Measurements from ENCODE around the gene PTPRG. TPM values are rescaled to one million over a fixed set of nuclear protein-coding genes. Genes with fewer than 3 reads are reported as not detected.

The PTPRG gene
- total and polyA plus RNA-seq, 3 experiments from 2014 or later: not detected

DNA sequence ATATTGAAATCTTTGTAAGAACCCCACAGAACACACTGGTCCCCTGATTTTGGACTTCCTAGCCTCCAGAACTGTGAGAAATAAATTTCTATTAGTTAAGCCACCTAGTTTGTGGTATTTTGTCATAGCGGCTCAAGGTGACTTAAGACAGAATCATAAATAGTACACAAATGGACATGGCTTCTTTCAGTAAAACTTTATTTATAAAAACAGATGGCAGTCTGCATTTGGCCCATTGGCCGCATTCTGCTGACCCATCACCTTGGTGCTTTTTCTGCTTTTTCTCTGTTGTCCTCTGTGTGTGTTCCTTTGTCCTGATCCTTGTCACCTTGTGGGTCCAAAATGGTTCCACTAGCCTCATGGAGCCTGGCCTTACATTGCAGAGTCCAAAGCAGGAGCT is 363.6 kb downstream of the PTPRG start:
- CTCF ChIA-PET: interaction anchor here (2.0 kb wide), 1 partner anchor 11 kb away, joined by 4 read pairs; no protein-coding TSS in a partner anchor
- no peaks in the 10 kb centered on the region for H3K4me1 ChIP-seq (ENCODE audit: insufficient read depth, low read length)
- H3K27me3 ChIP-seq (ENCODE audit: insufficient read depth, low read length, poor library complexity, severe bottlenecking): no peaks in the 10 kb centered on the region
- H3K36me3 ChIP-seq (ENCODE audit: insufficient read depth, low read length): no peaks in the 10 kb centered on the region
- no peaks in the 10 kb centered on the region for H3K4me1 Mint-ChIP-seq
- peaks cover 2 to 13% (median 4%) of the 10 kb centered on the region in 5 donors for H3K9me3 Mint-ChIP-seq
- no peak overlapping the region for H3K4me3 ChIP-seq (ENCODE audit: low read length)
- no peak overlapping the region for H3K27ac ChIP-seq (ENCODE audit: low read depth, low read length)
- no peak overlapping the region for H3K27ac Mint-ChIP-seq
- H3K9me3 ChIP-seq (ENCODE audit: low read length): no peaks in the 10 kb centered on the region
- no peak overlapping the region for H3K4me3 Mint-ChIP-seq
- H3K27me3 Mint-ChIP-seq: no peaks in the 10 kb centered on the region
- H3K36me3 Mint-ChIP-seq: no peaks in the 10 kb centered on the region
- POLR2A ChIA-PET: no interaction called here
- no peak for DNase-seq

DNA sequence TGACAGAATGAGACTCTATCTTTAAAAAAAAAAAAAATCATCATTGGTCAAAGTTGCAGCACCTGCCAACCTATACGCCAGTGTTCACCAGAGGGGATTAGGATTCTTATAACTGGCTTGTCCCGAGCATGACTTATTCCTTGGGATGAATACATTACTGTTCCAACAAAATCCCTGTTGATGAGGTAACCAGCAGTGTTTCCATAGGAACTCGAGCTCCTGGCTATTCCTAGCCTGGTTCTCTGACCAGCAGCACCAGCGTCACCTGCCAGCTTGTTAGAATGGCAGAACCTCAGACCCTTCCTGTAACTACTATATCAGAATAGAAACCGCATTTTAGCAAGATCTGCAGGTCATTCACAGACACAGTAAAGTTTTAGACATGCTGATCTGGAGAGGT is 364.4 kb downstream of the PTPRG start:
- Histone ChIP-seq H3K36me3 (ENCODE audit: insufficient read depth, low read length) (no peaks in the 10 kb centered on the region), H3K4me3 (ENCODE audit: low read length) (no peak overlapping the region), H3K4me1 (ENCODE audit: insufficient read depth, low read length) (no peaks in the 10 kb centered on the region), H3K9me3 (ENCODE audit: low read length) (no peaks in the 10 kb centered on the region), H3K27ac (ENCODE audit: low read depth, low read length) (no peak overlapping the region), H3K27me3 (ENCODE audit: insufficient read depth, low read length, poor library complexity, severe bottlenecking) (no peaks in the 10 kb centered on the region)
- no peak for DNase-seq
- CTCF ChIA-PET: no interaction called here
- no peaks in the 10 kb centered on the region for H3K36me3 Mint-ChIP-seq
- no peaks in the 10 kb centered on the region for H3K27me3 Mint-ChIP-seq
- H3K4me1 Mint-ChIP-seq: no peaks in the 10 kb centered on the region
- H3K27ac Mint-ChIP-seq: no peak overlapping the region
- POLR2A ChIA-PET: no interaction called here
- H3K4me3 Mint-ChIP-seq: no peak overlapping the region
- H3K9me3 Mint-ChIP-seq: peaks cover 2 to 13% (median 4%) of the 10 kb centered on the region in 5 donors

DNA sequence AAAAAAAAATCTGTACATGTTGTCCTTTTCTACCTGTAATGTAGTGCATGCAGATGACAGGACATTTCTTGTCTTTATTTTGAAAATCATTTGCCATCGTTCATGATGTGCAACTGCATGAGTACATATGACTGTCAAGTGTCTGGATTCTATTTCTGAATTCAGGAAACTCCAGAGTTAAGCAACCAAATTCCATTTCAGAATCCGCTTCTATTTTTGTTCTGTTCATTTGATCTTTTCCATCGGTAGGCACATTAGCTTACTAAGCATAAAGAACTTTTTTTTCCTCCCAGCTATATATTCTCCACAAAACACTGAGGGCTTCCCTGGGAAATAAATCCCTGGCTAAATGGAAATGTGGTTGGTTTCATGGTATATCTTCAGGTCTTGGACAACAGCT is 365.6 kb downstream of the PTPRG start:
- Mint-ChIP-seq H3K27ac (no peak overlapping the region), H3K4me1 (no peaks in the 10 kb centered on the region), H3K27me3 (no peaks in the 10 kb centered on the region), H3K36me3 (no peaks in the 10 kb centered on the region), H3K4me3 (no peak overlapping the region), H3K9me3 (peaks cover 2 to 18% (median 5%) of the 10 kb centered on the region in 5 donors)
- Histone ChIP-seq H3K4me3 (ENCODE audit: low read length) (no peak overlapping the region), H3K4me1 (ENCODE audit: insufficient read depth, low read length) (no peaks in the 10 kb centered on the region), H3K36me3 (ENCODE audit: insufficient read depth, low read length) (no peaks in the 10 kb centered on the region), H3K27me3 (ENCODE audit: insufficient read depth, low read length, poor library complexity, severe bottlenecking) (no peaks in the 10 kb centered on the region), H3K9me3 (ENCODE audit: low read length) (no peaks in the 10 kb centered on the region), H3K27ac (ENCODE audit: low read depth, low read length) (no peak overlapping the region)
- ChIA-PET POLR2A (no interaction called here), CTCF (no interaction called here)
- DNase-seq: no peak

DNA sequence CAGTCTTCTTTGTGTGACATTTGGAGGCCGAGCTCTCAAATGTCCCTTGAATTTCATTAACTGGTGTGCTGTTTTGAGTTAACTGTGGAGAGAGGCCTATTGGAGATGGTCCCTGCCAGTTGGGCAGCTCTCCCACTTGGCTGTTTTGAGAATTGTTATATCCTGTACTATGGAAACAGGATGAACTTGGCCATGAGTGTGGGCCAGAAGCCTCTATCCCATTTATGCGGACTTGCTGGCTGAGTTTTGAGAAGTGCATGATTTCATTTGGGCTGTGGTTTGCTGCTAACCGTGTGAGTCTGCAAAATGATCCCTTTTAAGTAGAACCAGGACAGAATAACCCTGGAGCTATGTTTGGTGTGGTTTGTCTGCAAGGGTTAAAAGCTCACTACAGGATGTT is 366.0 kb downstream of the PTPRG start:
- ChIA-PET POLR2A (no interaction called here), CTCF (no interaction called here)
- H3K4me3 ChIP-seq (ENCODE audit: low read length): no peak overlapping the region
- Mint-ChIP-seq H3K4me3 (no peak overlapping the region), H3K9me3 (peaks cover 2 to 16% (median 5%) of the 10 kb centered on the region in 5 donors), H3K36me3 (no peaks in the 10 kb centered on the region), H3K27ac (no peak overlapping the region), H3K4me1 (no peaks in the 10 kb centered on the region), H3K27me3 (no peaks in the 10 kb centered on the region)
- H3K27me3 ChIP-seq (ENCODE audit: insufficient read depth, low read length, poor library complexity, severe bottlenecking): no peaks in the 10 kb centered on the region
- H3K36me3 ChIP-seq (ENCODE audit: insufficient read depth, low read length): no peaks in the 10 kb centered on the region
- H3K4me1 ChIP-seq (ENCODE audit: insufficient read depth, low read length): no peaks in the 10 kb centered on the region
- DNase-seq: no peak
- no peak overlapping the region for H3K27ac ChIP-seq (ENCODE audit: low read depth, low read length)
- H3K9me3 ChIP-seq (ENCODE audit: low read length): no peaks in the 10 kb centered on the region

DNA sequence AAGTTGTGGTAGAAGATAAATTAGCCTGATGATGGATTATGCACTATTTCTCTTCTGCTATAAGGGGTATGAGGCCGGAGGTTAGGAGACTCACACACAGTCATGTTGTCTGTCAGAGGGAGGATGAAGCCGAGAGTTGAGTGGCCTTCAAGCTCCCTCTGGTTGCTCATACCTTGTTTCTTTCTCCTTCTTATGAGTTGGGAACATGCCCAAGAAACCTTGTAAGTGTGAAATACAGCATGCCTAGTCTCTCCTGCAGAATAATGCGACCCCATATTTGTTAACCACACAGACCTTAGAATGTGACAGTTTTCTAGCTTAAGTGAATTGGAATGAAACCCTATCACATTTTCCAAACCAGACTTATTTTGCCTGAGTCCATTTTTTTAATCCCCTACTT is 366.7 kb downstream of the PTPRG start:
- no peak overlapping the region for H3K4me3 ChIP-seq (ENCODE audit: low read length)
- H3K36me3 ChIP-seq (ENCODE audit: insufficient read depth, low read length): no peaks in the 10 kb centered on the region
- CTCF ChIA-PET: no interaction called here
- H3K9me3 ChIP-seq (ENCODE audit: low read length): no peaks in the 10 kb centered on the region
- Mint-ChIP-seq H3K4me3 (no peak overlapping the region), H3K9me3 (peaks cover 2 to 16% (median 5%) of the 10 kb centered on the region in 5 donors), H3K4me1 (no peaks in the 10 kb centered on the region), H3K27me3 (no peaks in the 10 kb centered on the region), H3K27ac (no peak overlapping the region), H3K36me3 (no peaks in the 10 kb centered on the region)
- H3K4me1 ChIP-seq (ENCODE audit: insufficient read depth, low read length): no peaks in the 10 kb centered on the region
- no peak overlapping the region for H3K27ac ChIP-seq (ENCODE audit: low read depth, low read length)
- POLR2A ChIA-PET: no interaction called here
- H3K27me3 ChIP-seq (ENCODE audit: insufficient read depth, low read length, poor library complexity, severe bottlenecking): no peaks in the 10 kb centered on the region
- no peak for DNase-seq

DNA sequence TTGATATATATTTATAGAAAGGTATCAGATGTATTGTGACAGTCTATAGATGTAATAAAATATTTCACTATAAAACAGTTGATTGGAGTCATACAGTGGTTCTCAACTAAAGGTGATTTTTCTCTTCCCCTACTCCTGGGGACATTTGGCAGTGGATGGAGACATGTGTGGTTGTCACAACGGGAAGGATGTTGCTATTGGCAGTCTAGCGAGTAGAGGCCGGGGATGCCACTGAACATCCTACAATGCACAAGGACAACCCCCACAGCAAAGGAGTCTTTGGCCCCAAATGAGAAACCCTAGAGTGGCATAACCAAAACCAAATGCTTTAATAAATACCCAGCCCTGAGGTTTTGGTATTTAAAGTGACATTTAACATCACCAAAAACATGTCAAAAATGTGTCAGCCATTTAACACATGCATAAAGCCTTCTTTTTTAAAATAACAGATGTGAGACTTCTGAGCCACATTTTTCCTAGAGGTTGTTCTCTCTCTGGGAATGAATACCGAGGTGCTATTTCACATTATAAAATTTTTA is 367.5 kb downstream of the PTPRG start:
- no peak overlapping the region for H3K27ac Mint-ChIP-seq
- H3K9me3 ChIP-seq (ENCODE audit: low read length): no peaks in the 10 kb centered on the region
- no peaks in the 10 kb centered on the region for H3K36me3 ChIP-seq (ENCODE audit: insufficient read depth, low read length)

DNA sequence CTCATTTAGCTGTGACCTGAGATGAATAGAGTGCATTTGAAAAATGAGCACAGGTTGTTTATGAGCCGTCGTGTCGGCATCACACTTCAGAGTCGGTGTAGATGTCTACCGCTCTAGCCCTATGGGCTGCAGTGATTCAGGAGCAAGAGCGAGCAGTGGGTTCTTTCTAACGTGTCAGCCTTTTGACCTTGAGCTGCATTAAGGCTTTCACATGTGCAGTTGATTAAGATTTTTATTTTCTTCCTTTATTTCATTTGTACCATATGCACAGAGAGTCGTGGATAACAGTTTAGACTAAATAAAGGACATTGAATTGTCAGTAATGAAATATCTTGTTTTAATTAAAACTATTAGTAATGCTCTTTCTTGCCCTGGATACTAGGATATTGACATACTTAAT is 368.2 kb downstream of the PTPRG start:
- no peak overlapping the region for H3K4me3 ChIP-seq (ENCODE audit: low read length)
- CTCF ChIA-PET: no interaction called here
- no peak overlapping the region for H3K4me3 Mint-ChIP-seq
- H3K4me1 ChIP-seq (ENCODE audit: insufficient read depth, low read length): no peaks in the 10 kb centered on the region
- POLR2A ChIA-PET: no interaction called here
- H3K27ac Mint-ChIP-seq: no peak overlapping the region
- no peak overlapping the region for H3K27ac ChIP-seq (ENCODE audit: low read depth, low read length)
- no peaks in the 10 kb centered on the region for H3K4me1 Mint-ChIP-seq
- H3K9me3 Mint-ChIP-seq: peaks cover 2 to 13% (median 5%) of the 10 kb centered on the region in 5 donors
- no peak for DNase-seq
- H3K36me3 ChIP-seq (ENCODE audit: insufficient read depth, low read length): no peaks in the 10 kb centered on the region
- no peaks in the 10 kb centered on the region for H3K36me3 Mint-ChIP-seq
- H3K9me3 ChIP-seq (ENCODE audit: low read length): no peaks in the 10 kb centered on the region
- no peaks in the 10 kb centered on the region for H3K27me3 ChIP-seq (ENCODE audit: insufficient read depth, low read length, poor library complexity, severe bottlenecking)
- no peaks in the 10 kb centered on the region for H3K27me3 Mint-ChIP-seq

More for the DNA sequence above, 367.5 kb downstream of the PTPRG start:
- no peaks in the 10 kb centered on the region for H3K27me3 ChIP-seq (ENCODE audit: insufficient read depth, low read length, poor library complexity, severe bottlenecking)
- H3K4me1 ChIP-seq (ENCODE audit: insufficient read depth, low read length): no peaks in the 10 kb centered on the region
- H3K36me3 Mint-ChIP-seq: no peaks in the 10 kb centered on the region
- no peak overlapping the region for H3K4me3 ChIP-seq (ENCODE audit: low read length)
- ChIA-PET CTCF (no interaction called here), POLR2A (no interaction called here)
- no peak overlapping the region for H3K4me3 Mint-ChIP-seq
- DNase-seq: no peak
- no peaks in the 10 kb centered on the region for H3K4me1 Mint-ChIP-seq
- no peak overlapping the region for H3K27ac ChIP-seq (ENCODE audit: low read depth, low read length)
- peaks cover 2 to 16% (median 5%) of the 10 kb centered on the region in 5 donors for H3K9me3 Mint-ChIP-seq
- H3K27me3 Mint-ChIP-seq: no peaks in the 10 kb centered on the region

DNA sequence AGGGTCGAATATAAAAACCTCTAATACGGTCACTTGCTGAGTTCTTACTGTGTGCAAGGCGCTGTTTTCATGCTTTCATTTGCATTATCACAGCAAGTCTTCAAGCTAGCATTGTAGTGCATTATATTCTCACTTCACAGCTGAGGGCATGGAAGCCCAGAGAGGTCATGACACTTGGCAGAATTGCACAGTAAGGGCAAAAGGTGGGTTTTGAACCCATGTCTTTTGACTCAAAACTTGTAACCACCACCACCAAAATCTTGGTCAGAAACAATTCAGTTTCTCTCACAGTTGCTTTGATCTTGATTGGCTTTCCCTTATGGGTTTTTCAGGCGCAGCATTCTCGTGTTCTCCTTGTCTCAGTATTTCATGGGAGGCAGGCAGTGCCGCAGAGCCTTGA is 371.1 kb downstream of the PTPRG start:
- no peaks in the 10 kb centered on the region for H3K27me3 ChIP-seq (ENCODE audit: insufficient read depth, low read length, poor library complexity, severe bottlenecking)
- Mint-ChIP-seq H3K9me3 (peaks cover 0 to 13% (median 0%) of the 10 kb centered on the region in 5 donors), H3K4me1 (no peaks in the 10 kb centered on the region), H3K4me3 (no peak overlapping the region), H3K27me3 (no peaks in the 10 kb centered on the region), H3K36me3 (no peaks in the 10 kb centered on the region), H3K27ac (no peak overlapping the region)
- no peak overlapping the region for H3K27ac ChIP-seq (ENCODE audit: low read depth, low read length)
- DNase-seq: no peak
- H3K9me3 ChIP-seq (ENCODE audit: low read length): no peaks in the 10 kb centered on the region
- H3K4me1 ChIP-seq (ENCODE audit: insufficient read depth, low read length): no peaks in the 10 kb centered on the region
- POLR2A ChIA-PET: no interaction called here
- no peaks in the 10 kb centered on the region for H3K36me3 ChIP-seq (ENCODE audit: insufficient read depth, low read length)
- H3K4me3 ChIP-seq (ENCODE audit: low read length): no peak overlapping the region
- CTCF ChIA-PET: no interaction called here

All from CD8-positive, alpha-beta memory T cell (primary cell).